K562 (cell line): ENCODE data around the gene VPS35L. TPM values are rescaled to one million over a fixed set of nuclear protein-coding genes. Genes with fewer than 3 reads are reported as not detected.

Experiments used
- ATAC-seq: fragments of 200-7000 bp; cut with Tn5 transposase; 3 replicates; pipeline ENCODE4 v1.9.1; 2020; ENCODE audit warnings: moderate library complexity
- BruUV-seq: library from RNA; stranded (reverse); fragments of 400-500 nt; replicated peaks from 2 replicates; lab custom pipeline; 2021; lab: Mats Ljungman, UMichigan
- CTCF ChIA-PET: fragments of 300-600 bp; formaldehyde crosslinking; extraction: SDS; loops from one replicate; lab custom pipeline; 2021; ENCODE audit warnings: low intra/inter-chr PET ratio; lab: Yijun Ruan, JAX
- POLR2A ChIA-PET: fragments of 300-600, 350-650 bp; sonication (Branson Sonifier 250); formaldehyde crosslinking; extraction: SDS; loops from one replicate; lab custom pipeline; 2021; ENCODE audit warnings: antibody characterized with exemption, inconsistent platforms; lab: Yijun Ruan, JAX
- DNase-seq, 4 experiments: peaks; one replicate each; pipeline versions ENCODE4 v3.0.0 to v3.0.0-alpha.2; 2011 to 2018; ENCODE audit warnings: low spot score in 3 of 4, mixed read lengths in 3 of 4; ENCODE audit errors: extremely low read depth in 1 of 4
- FAIRE-seq: peaks from 2 replicates; lab custom pipeline; 2011; peaks lifted over from hg19 to GRCh38; lab: Jason Lieb, UNC
- H2AFZ ChIP-seq: 2 replicates; pipeline ENCODE4 v1.6.0; 2011; ENCODE audit warnings: low read depth, low read length, control low read depth, inconsistent platforms
- H3K27ac ChIP-seq: fragments of 200-600 bp; 3 replicates; pipeline ENCODE4 v1.8.0; 2011; ENCODE audit warnings: low read depth, mild to moderate bottlenecking, control low read depth, inconsistent platforms, low read length, moderate library complexity, mixed read lengths; ENCODE audit errors: extremely low read depth
- H3K27me3 ChIP-seq, 2 experiments: fragments of 300-600 bp in 1 of 2; 2 replicates in 1 of 2; 3 replicates in 1 of 2; pipeline versions ENCODE4 v1.6.0 to v1.8.0; 2011; ENCODE audit warnings: inconsistent platforms in 2 of 2, low read length in 2 of 2, mild to moderate bottlenecking in 1 of 2, mixed read lengths in 1 of 2, moderate library complexity in 1 of 2; ENCODE audit not compliant: control insufficient read depth in 2 of 2, insufficient read depth in 2 of 2
- H3K36me3 ChIP-seq: fragments of 300-600 bp; 3 replicates; pipeline ENCODE4 v1.8.0; 2011; ENCODE audit warnings: mild to moderate bottlenecking, low read length, inconsistent platforms; ENCODE audit not compliant: control insufficient read depth, insufficient read depth
- H3K4me1 ChIP-seq, 2 experiments: fragments of 200-600 bp in 1 of 2; replicated peaks in 1 of 2; 2 replicates in 1 of 2; 3 replicates in 1 of 2; pipeline versions ENCODE4 v1.5.1 to v1.8.0; 2011; ENCODE audit warnings: inconsistent platforms in 2 of 2, low read length in 2 of 2, mild to moderate bottlenecking in 1 of 2, mixed read lengths in 1 of 2, moderate library complexity in 1 of 2; ENCODE audit not compliant: control insufficient read depth in 2 of 2, insufficient read depth in 2 of 2
- H3K4me2 ChIP-seq: 2 replicates; pipeline ENCODE4 v1.6.1; 2011; ENCODE audit warnings: low read length, control low read depth, inconsistent platforms, mixed read lengths; ENCODE audit not compliant: insufficient read depth
- H3K4me3 ChIP-seq: fragments of 200-600 bp; sonication (generic), shearing (Covaris generic); 2 replicates; pipeline ENCODE4 v1.5.1; 2016; ENCODE audit warnings: control low read depth, inconsistent platforms
- H3K79me2 ChIP-seq: fragments of 200-600 bp; 3 replicates; pipeline ENCODE4 v1.8.0; 2011; ENCODE audit warnings: low read length, inconsistent platforms; ENCODE audit not compliant: control insufficient read depth, insufficient read depth
- H3K9ac ChIP-seq, 2 experiments: 2 replicates each; pipeline versions ENCODE4 v1.6.0 to v1.6.1; 2011; ENCODE audit warnings: low read depth in 2 of 2, low read length in 2 of 2, control low read depth in 1 of 2, inconsistent platforms in 1 of 2, mild to moderate bottlenecking in 1 of 2, mixed read lengths in 1 of 2; ENCODE audit not compliant: insufficient read depth in 1 of 2
- H3K9me1 ChIP-seq: one replicate; pipeline ENCODE4 v1.6.0; 2011; ENCODE audit warnings: inconsistent platforms, mild to moderate bottlenecking, low read length, moderate library complexity; ENCODE audit not compliant: control insufficient read depth, insufficient read depth
- H3K9me3 ChIP-seq: replicated peaks from 2 replicates; pipeline ENCODE4 v1.5.1; 2011; ENCODE audit warnings: low read depth, low read length, inconsistent platforms; ENCODE audit not compliant: control insufficient read depth, insufficient read depth
- H4K20me1 ChIP-seq: replicated peaks from 2 replicates; pipeline ENCODE4 v1.6.1; 2011; ENCODE audit warnings: low read length, inconsistent platforms, mixed read lengths; ENCODE audit not compliant: control insufficient read depth, insufficient read depth
- CEBPG ChIP-seq, 3 experiments: fragments of 200-800 bp in 1 of 3; sonication (Bioruptor generic) in 1 of 3; sonication (generic) in 1 of 3; formaldehyde crosslinking in 1 of 3; IDR thresholded peaks in 2 of 3; conservative IDR thresholded peaks in 1 of 3; 2 replicates each; pipeline versions ENCODE4 v1.6.1 to v1.8.0; 2016 to 2022; ENCODE audit warnings: missing compliant biosample characterization in 2 of 3, missing genetic modification characterization in 2 of 3, mild to moderate bottlenecking in 1 of 3, missing genetic modification reagents in 1 of 3
- NFIC ChIP-seq: fragments of 450-650 bp; IDR thresholded peaks from 2 replicates; pipeline ENCODE4 v1.6.1; 2017; ENCODE audit warnings: mild to moderate bottlenecking, inconsistent platforms
- TCFL5 ChIP-seq: fragments of 250-450 bp; sonication (Bioruptor Pico); conservative IDR thresholded peaks from 2 replicates; pipeline ENCODE4 v1.6.1; 2021; ENCODE audit warnings: mild to moderate bottlenecking, moderate library complexity, matching md5 sums
- WGBS: fragments of 100-300 bp; shearing (Covaris generic); methylation state at CpG from one replicate; pipeline ENCODE4 v1.1.6; 2016; ENCODE audit warnings: low coverage, mixed read lengths; ENCODE audit not compliant: insufficient coverage; ENCODE audit errors: missing lambda C conversion rate; 5-methylcytosine and 5-hydroxymethylcytosine counted together
- in situ Hi-C: fragments of 300-500 bp; cut with MboI; formaldehyde crosslinking; loops from 4 replicates; pipeline ENCODE4 v1.15.0; 2018; ENCODE audit warnings: inconsistent platforms, mixed read lengths
- intact Hi-C: fragments of 100-400 bp; cut with micrococcal nuclease; formaldehyde crosslinking; loops from 2 replicates; pipeline ENCODE4 v1.14.2; 2022
- polyA plus RNA-seq, 8 experiments: library from polyadenylated mRNA; depleted of rRNA in 4 of 8; stranded (reverse) in 5 of 8; unstranded in 3 of 8; fragments of >200 nt; fragmentation: Nextera tagmentation in 2 of 8; fragmentation: Illumina TruSeq in 1 of 8; extraction: Ambion mirVana in 2 of 8; extraction: Trizol in 1 of 8; gene quantifications; 2 replicates each; pipeline versions ENCODE4 v1.2.1 to v1.2.3, GENCODE V29; 2011 to 2014; ENCODE audit warnings: inconsistent platforms in 1 of 8, missing spikeins in 1 of 8
- total RNA-seq, 7 experiments: library from RNA; depleted of rRNA in 6 of 7; stranded (reverse); fragments of >200 nt in 6 of 7; fragmentation: Illumina TruSeq in 2 of 7; extraction: Trizol in 2 of 7; gene quantifications; 2 replicates each; pipeline versions ENCODE4 v1.2.1 to v1.2.3, GENCODE V29; 2011 to 2021; ENCODE audit warnings: low replicate concordance in 1 of 7
- TF ChIP-seq, protein P1 (sequence below), 2 experiments: fragments of 450-650 bp in 1 of 2; sonication (generic) in 1 of 2; formaldehyde crosslinking in 1 of 2; IDR thresholded peaks in 1 of 2; conservative IDR thresholded peaks in 1 of 2; 2 replicates each; pipeline versions ENCODE4 v1.6.1 to v1.8.1; 2016 to 2023; ENCODE audit warnings: mild to moderate bottlenecking in 2 of 2, moderate library complexity in 2 of 2, inconsistent platforms in 1 of 2, missing genetic modification reagents in 1 of 2

Gene VPS35L
- total and polyA plus RNA-seq, 9 of the 15 experiments (the other 6 are each of a cell fraction or from before 2014, with no cell fraction given): 10.2 to 30.4 (median 20.1) TPM

DNA sequence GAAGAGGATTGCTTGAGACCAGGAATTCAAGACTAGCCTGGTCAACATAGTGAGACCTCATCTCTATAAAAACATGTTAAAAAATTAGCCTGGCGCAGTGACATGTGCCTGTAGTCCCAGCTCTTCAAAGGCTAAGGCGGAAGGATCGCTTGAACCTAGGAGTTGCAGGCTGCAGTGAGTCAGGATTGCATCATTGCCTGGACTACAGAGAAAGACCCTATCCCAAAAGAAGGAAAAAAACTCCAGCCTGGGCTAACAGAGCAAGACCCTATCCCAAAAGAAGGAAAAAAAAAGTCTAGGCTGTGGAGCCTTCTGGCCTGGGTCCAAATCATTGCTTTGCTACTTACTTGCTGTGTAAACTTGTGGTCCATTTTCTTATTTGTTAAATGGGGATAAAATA lies 26.8 kb upstream of the VPS35L start:
- BruUV-seq: no TSS peak
- no peak overlapping the region for H3K9ac ChIP-seq
- peaks cover 32% of the 10 kb centered on the region for H3K79me2 ChIP-seq
- in situ Hi-C loops: no loop called here
- no peak for TF ChIP-seq TCFL5 (CRISPR knock-in tag)
- peak; percentile 23 for TF ChIP-seq NFIC
- TF ChIP-seq, protein P1, sequence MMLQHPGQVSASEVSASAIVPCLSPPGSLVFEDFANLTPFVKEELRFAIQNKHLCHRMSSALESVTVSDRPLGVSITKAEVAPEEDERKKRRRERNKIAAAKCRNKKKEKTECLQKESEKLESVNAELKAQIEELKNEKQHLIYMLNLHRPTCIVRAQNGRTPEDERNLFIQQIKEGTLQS (IDR thresholded peaks at IDR 0.05): peak; percentile 74
- TF ChIP-seq, protein P1 (CRISPR knock-in tag; conservative IDR thresholded peaks at IDR 0.05): no peak
- no peak for TF ChIP-seq CEBPG (CRISPR knock-in tag; IDR thresholded peaks at IDR 0.05)
- TF ChIP-seq CEBPG (tag; conservative IDR thresholded peaks at IDR 0.05 in 1 of 2, IDR thresholded peaks at IDR 0.05 in 1 of 2): 0 out of 4 replicates have a peak, but pooled peaks of 1 of the 2 experiments have one; percentile 20
- POLR2A ChIA-PET: interaction anchor here (1.1 to 1.4 kb wide), 2 partner anchors 24 to 35 kb away, joined by 3 read pairs; no protein-coding TSS in a partner anchor
- H3K4me2 ChIP-seq: no peak overlapping the region
- H3K4me1 ChIP-seq: peaks cover 9 to 11% of the 10 kb centered on the region in 2 experiments; a peak in 3 of 5 replicates
- H4K20me1 ChIP-seq: no peaks in the 10 kb centered on the region
- DNase-seq (no peak), ATAC-seq (no peak), FAIRE-seq (no peak)
- peaks cover 52% of the 10 kb centered on the region for H3K36me3 ChIP-seq
- 96% methylated on average over 3 of the region's 3 CpGs for WGBS
- CTCF ChIA-PET: no interaction called here
- H3K4me3 ChIP-seq: no peak overlapping the region
- H3K9me1 ChIP-seq: no peaks in the 10 kb centered on the region
- intact Hi-C loops: loop anchor here (10.0 kb wide), 1 partner anchor 134 kb away; no protein-coding TSS in a partner anchor
- H3K27me3 ChIP-seq: no peaks in the 10 kb centered on the region
- no peak overlapping the region for H2AFZ ChIP-seq
- H3K27ac ChIP-seq: no peak overlapping the region
- H3K9me3 ChIP-seq: no peaks in the 10 kb centered on the region
